ENCODE results near the gene MAPK8IP3.

Gene MAPK8IP3

GRCh38 chr16:1776672-1776955, 70.6 kb downstream of the MAPK8IP3 start:
- intact Hi-C loops (cut with DNase I) = no loop called here
- DNase-seq = no peak

DNA sequence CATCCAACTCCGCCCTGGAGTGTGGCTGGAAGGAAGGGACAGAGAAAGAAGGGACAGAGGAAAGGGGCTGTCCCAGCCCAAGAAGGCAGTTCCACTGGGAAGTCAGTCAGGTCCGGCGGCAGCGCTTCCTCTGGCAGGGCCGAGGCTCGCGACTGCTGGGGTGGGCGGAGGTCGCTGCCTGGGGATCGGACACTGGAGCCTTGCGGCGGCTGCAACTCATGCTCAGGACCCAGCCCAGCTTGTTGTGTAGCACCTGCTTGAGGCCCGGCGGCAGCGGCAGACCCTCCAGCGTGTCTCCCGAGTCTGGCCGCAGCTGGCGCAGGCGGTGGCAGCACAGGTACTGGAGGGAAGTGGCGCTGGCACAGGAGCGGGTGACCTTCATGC, 71.0 kb downstream of the MAPK8IP3 start:
- intact Hi-C loops (cut with DNase I) = no loop called here
- DNase-seq = no peak

DNA sequence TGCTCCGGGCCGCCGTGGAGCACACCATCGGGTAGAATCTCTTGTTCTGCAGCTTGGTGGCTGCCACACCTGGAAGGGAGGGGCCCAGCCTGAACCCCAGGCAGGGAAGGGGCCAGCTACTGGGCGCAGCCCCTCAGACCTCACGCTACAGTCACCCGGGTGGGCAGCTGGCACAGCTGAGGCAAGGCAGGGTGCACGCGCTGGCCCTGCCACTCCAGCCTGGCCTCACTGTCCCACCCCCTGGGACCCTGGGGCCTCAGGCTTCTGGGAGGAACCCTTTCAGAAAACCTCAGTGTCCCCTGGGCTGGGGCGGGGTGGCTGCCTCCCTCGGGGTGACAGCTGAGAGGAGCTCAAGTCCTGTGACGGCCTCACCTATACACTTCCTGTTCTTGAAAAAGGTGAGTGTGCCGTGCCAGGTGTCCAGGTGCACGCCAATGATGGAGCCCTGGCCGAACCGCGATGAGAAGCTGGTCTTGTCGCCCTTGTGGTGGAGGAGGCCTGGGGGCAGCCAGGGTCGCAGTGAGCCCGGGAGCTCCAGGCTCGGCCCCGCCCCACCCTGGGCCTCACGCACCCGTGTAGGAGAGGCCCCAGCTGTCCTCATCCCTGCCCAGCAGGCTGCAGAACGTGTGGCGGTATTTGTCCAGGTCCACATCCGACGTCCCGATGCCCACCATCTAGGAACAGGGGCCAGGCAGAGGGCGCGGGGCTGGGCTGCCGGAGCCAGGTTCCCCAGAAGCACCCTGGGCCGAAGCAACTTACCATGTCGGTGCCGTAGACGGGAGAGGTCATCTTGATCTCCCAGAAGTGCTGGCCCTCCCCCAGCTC, 71.6 kb downstream of the MAPK8IP3 start:
- intact Hi-C loops (cut with DNase I) = no loop called here
- no peak for DNase-seq

- DNase-seq = no peak
- intact Hi-C loops (cut with DNase I) = no loop called here
Observed at GRCh38 chr16:1778200-1779179, 72.5 kb downstream of the MAPK8IP3 start.

GRCh38 chr16:1779234-1779701, 73.3 kb downstream of the MAPK8IP3 start:
- DNase-seq = no peak

GRCh38 chr16:1779741-1780676, 74.0 kb downstream of the MAPK8IP3 start:
- intact Hi-C loops (cut with DNase I) = no loop called here
- peak in 13 of 42 donors; percentile 33 to 57 (median 49) for DNase-seq

More at GRCh38 chr16:1779234-1779701, 73.3 kb downstream of the MAPK8IP3 start:
- intact Hi-C loops (cut with DNase I) = no loop called here

- intact Hi-C loops (cut with DNase I) = no loop called here
- DNase-seq = no peak
Observed at GRCh38 chr16:1780677-1781072, 74.7 kb downstream of the MAPK8IP3 start.

- intact Hi-C loops (cut with DNase I) = no loop called here
- DNase-seq = no peak
Observed at GRCh38 chr16:1781254-1781653, 75.3 kb downstream of the MAPK8IP3 start.

DNA sequence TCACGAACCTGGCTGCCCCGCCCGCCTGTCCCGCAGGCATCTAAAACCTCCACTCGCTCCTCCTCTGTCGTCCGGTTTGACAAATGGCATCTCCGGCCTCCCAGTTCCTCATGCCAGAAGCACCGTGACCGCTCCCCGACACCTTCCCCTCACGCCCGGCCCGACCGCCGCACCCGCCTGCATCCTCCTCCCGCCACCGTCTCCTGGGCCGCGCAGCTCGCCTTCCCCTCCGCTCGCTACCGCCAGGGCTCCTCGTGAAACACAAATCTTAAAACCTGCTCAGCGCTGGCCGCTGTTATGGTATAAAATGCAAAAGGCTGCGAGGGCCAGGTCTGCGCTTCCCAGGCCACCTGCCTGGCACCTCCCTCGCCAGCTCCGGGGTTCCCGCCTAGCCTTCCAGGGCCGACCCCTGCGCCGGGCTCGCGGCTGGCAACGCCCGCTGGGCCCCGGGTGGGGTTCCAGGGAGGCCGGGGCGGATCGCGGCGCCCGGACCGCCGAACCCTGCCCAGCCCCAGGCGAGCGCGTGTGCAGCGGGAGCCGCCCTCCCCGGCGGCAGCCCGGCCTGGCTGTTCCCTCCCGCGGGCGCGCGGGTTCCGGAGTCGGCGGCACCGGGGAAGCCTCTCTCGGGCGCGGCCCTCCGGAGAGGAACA, 75.9 kb downstream of the MAPK8IP3 start:
- DNase-seq = peak in 2 of 42 donors; percentile 28 to 43
- intact Hi-C loops (cut with DNase I) = no loop called here

DNA sequence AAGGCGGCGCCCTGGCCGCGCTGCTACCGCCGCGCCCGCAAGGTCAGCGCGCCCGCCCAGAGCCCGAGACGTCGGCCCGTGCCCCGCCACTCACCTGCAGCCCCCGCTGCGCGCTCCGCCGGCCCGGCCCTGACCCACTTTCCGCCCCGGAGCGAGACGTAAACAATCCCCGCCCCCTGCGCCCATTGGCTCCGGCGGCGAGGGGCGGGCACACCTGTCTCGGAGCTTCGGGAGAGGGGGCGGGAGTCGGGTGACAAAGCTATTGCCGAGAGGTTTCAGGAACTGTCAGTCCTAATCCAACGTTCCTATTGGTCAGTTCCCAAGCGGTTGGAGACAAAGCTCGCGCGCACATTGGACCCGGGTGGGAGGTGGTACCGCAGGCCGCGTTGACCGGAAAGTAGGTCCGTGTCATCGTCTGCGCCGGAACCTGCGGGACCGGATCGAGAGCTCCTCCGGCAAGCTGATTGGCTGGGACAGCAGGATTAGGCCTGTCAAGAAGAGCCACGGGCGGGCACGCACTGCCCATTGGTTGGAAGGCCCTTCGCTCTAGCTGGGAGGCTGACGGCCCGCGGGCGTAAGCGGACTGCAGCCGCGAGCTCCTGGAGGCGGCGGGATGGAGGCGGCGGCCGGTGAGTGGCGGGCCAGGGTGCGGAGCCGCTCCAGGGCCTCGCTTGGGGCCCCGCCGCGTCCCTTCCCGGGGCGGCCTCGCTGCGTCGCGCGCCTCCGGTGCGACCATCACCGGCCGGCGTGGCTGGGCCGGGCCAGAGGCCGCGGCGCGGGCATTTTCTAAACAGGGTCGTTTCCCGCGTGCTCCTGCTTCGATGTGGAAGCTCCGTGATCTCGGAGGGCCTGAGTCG, 76.6 kb downstream of the MAPK8IP3 start, which contains the start of the genes NUBP2 and SPSB3:
Gene NUBP2 (plus strand): TSS at position 553 of the 857 bp plus-strand sequence. CDS start 61 bp downstream, at position 614.
Gene SPSB3 (minus strand): TSS at position 164 of the 857 bp plus-strand sequence. CDS start 1,088 bp downstream, outside the sequence.
- DNase-seq = peak; percentile 100
- intact Hi-C loops (cut with DNase I) = no loop called here

DNA sequence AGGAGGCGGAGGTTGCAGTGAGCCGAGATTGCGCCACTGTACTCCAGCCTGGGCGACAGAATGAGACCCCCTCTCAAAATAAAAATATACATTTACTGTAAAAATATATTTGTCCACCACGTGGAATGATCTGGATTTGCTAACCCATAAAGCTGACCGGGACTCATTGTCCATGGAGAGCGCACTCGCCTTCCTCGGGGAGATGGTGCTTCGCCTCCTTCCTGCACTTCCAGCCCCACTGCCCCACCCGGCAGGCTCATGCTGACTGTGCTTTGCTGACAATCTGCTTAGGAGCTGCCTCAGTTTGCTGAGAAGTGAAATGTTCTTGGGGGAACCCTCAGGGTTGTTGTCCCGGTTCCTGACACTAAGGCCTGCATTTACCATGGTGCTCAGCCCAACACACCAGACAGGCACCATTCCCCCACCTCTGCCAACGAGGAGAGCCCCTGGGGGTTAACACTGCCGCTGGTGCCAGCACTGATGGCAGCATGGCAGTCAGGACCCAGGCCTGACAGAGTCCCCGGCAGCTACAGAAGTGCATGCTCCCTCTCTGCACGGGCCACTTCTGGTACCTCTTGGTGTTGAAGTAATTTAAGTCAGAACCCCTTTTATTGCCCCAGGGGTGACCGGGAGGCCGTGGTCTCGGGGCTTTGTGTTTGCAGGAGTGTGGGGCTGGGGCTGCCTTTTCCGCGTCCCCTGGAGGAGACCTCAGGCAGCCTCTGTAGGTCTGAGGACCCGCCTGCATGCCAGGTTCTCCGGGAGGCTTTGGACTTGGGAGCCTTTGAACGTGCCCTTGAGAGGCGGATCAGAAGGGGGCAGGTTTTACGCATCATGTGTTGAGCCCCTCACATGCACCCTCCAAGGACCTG, 79.2 kb downstream of the MAPK8IP3 start:
- no peak for DNase-seq
- intact Hi-C loops (cut with DNase I) = no loop called here

- DNase-seq = no peak
- intact Hi-C loops (cut with DNase I) = no loop called here
Observed at GRCh38 chr16:1785846-1786170, 79.8 kb downstream of the MAPK8IP3 start.

DNA sequence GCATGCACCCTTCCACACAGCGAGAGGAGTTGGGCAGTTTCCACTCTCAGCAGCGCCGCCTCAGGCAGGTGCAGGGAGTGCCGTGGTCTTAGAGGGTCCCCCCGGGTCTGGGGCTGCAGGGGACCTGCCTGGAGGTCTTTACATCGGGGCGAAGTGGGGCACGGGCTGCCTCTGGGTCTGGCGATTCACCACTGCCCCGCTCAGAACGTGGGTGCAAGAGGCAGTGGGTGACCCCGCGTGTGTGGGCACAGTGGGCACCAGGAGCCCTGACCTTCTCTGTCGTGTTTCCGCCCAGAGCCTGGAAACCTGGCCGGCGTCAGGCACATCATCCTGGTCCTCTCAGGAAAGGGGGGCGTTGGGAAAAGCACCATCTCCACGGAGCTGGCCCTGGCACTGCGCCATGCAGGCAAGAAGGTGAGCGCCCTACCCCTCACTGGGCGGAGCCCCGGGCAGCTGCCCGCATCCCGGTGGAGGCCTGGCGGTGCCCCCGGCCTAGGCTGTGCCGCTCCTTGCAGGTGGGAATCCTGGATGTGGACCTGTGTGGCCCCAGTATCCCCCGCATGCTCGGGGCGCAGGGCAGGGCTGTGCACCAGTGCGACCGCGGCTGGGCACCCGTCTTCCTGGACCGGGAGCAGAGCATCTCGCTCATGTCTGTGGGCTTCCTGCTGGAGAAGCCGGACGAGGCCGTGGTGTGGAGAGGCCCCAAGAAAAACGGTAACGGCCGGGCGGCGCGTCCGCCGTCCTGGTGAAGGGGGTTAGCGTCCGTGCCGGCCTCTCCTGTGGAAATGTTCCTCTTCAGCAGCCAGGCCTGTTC, 80.5 kb downstream of the MAPK8IP3 start:
- no peak for DNase-seq
- intact Hi-C loops (cut with DNase I) = no loop called here

DNA sequence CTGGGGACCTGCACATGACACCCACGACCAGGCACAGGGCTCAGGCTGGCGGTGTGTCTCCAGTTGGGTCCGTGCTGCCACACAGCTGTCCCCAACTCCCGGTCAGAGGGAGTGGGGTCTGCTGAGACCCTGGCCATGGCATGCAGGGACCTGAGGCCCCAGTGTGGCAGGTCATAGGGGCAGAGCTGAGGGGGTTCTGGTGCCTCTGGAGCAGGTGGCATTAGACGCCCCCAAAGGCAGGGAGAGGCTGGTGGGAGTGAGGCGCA, 81.0 kb downstream of the MAPK8IP3 start:
- intact Hi-C loops (cut with DNase I) = no loop called here

GRCh38 chr16:1787322-1788094, 81.5 kb downstream of the MAPK8IP3 start:
- intact Hi-C loops (cut with DNase I) = no loop called here

More for the DNA sequence above, 81.0 kb downstream of the MAPK8IP3 start:
- no peak for DNase-seq

More at GRCh38 chr16:1787322-1788094, 81.5 kb downstream of the MAPK8IP3 start:
- DNase-seq = peak in 1 of 42 donors; percentile 6

All from head of caudate nucleus (tissue), 42 donors.